Stomach smooth muscle (tissue), 2 donors: Measurements from ENCODE around the gene BHLHE23.

Experiments
- H3K27ac ChIP-seq: one replicate; pipeline ENCODE4 v1.7.0; 2013; ENCODE audit warnings: mild to moderate bottlenecking, low read length, inconsistent platforms
- H3K27me3 ChIP-seq, 2 donors: one replicate each; pipeline ENCODE4 v1.7.0; 2013; ENCODE audit warnings: low read length in 2 of 2; ENCODE audit not compliant: insufficient read depth in 2 of 2, control insufficient read depth in 1 of 2
- H3K36me3 ChIP-seq, 2 donors: one replicate each; pipeline ENCODE4 v1.7.0; 2013; ENCODE audit warnings: low read length in 2 of 2; ENCODE audit not compliant: control insufficient read depth in 2 of 2, insufficient read depth in 2 of 2
- H3K4me1 ChIP-seq: one replicate; pipeline ENCODE4 v1.7.0; 2013; ENCODE audit warnings: low read length; ENCODE audit not compliant: control insufficient read depth, insufficient read depth
- H3K4me3 ChIP-seq, 2 donors: one replicate each; pipeline ENCODE4 v1.7.0; 2013; ENCODE audit warnings: low read length in 2 of 2
- H3K9ac ChIP-seq, 2 donors: one replicate each; pipeline ENCODE4 v1.7.0; 2013; ENCODE audit warnings: low read length in 2 of 2, mild to moderate bottlenecking in 1 of 2
- H3K9me3 ChIP-seq, 2 donors: one replicate each; pipeline ENCODE4 v1.7.0; 2013; ENCODE audit warnings: low read length in 2 of 2; ENCODE audit not compliant: control insufficient read depth in 2 of 2
- donor health status: healthy.
- donor health status: Pancreatic carcinoma.

BHLHE23 gene

GRCh38 chr20:63000036-63000435, 6.7 kb downstream of the BHLHE23 start:
- Histone ChIP-seq H3K4me1 (no peaks in the 10 kb centered on the region), H3K27ac (no peak overlapping the region), H3K9ac (no peak overlapping the region), H3K9me3 (no peaks in the 10 kb centered on the region), H3K27me3 (peaks cover 44 to 47% of the 10 kb centered on the region in 2 donors), H3K36me3 (no peaks in the 10 kb centered on the region), H3K4me3 (no peak overlapping the region)

- Histone ChIP-seq H3K27ac (no peak overlapping the region), H3K9ac (no peak overlapping the region), H3K4me1 (no peaks in the 10 kb centered on the region), H3K27me3 (peaks cover 39 to 45% of the 10 kb centered on the region in 2 donors), H3K9me3 (no peaks in the 10 kb centered on the region), H3K4me3 (no peak overlapping the region), H3K36me3 (no peaks in the 10 kb centered on the region)
Observed at GRCh38 chr20:62999580-62999979, 7.2 kb downstream of the BHLHE23 start.

DNA sequence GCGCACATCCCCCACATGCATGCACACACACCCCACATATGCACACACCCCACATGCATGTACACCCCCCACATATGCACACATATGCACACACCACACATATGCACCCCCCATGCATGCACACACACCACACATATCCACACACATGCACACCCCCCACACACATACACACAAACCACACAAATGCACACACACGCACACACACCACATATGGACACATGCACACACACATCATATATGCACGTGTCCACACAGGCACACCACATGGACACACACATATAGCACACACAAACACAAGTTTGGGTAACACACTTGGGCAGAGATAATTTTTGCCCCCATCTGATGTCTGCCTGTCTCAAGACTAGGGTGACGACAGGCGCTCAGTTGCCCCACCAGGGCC, 8.3 kb downstream of the BHLHE23 start:
- Histone ChIP-seq H3K27ac (no peak overlapping the region), H3K4me1 (no peaks in the 10 kb centered on the region), H3K9ac (no peak overlapping the region), H3K4me3 (no peak overlapping the region), H3K9me3 (no peaks in the 10 kb centered on the region), H3K27me3 (peaks cover 35 to 43% of the 10 kb centered on the region in 2 donors), H3K36me3 (no peaks in the 10 kb centered on the region)

- H3K4me1 ChIP-seq, result no peaks in the 10 kb centered on the region
- no peaks in the 10 kb centered on the region for H3K9me3 ChIP-seq
- H3K27me3 ChIP-seq, result peaks cover 28 to 44% of the 10 kb centered on the region in 2 donors
- no peaks in the 10 kb centered on the region for H3K36me3 ChIP-seq
- no peak overlapping the region for H3K27ac ChIP-seq
- no peak overlapping the region for H3K4me3 ChIP-seq
- H3K9ac ChIP-seq, result no peak overlapping the region
Observed at GRCh38 chr20:62997417-62998035, 9.2 kb downstream of the BHLHE23 start.

DNA sequence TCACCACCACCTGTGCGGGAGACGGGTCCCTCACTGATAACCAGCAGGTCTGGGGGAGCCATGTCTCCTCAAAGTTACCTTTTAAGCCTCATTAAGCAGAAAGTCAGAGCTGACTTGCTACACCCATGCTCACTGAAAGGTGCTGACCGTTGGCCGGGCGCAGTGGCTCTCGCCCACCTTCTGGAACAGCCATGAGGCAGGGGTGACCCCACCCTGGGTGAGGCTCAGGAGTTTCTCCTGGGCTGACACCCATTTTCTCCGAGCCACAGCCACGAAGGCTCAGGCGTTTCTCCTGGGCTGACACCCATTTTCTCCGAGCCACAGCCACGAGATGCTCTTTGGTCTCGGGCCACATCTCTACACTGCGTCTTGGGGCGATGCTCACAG, 10.2 kb downstream of the BHLHE23 start:
- Histone ChIP-seq H3K27ac (no peak overlapping the region), H3K36me3 (no peaks in the 10 kb centered on the region), H3K9ac (no peak overlapping the region), H3K4me3 (no peak overlapping the region), H3K27me3 (peaks cover 31 to 40% of the 10 kb centered on the region in 2 donors), H3K4me1 (no peaks in the 10 kb centered on the region), H3K9me3 (no peaks in the 10 kb centered on the region)

- Histone ChIP-seq H3K9me3 (no peaks in the 10 kb centered on the region), H3K27me3 (peaks cover 30 to 42% of the 10 kb centered on the region in 2 donors), H3K36me3 (no peaks in the 10 kb centered on the region), H3K4me1 (no peaks in the 10 kb centered on the region), H3K27ac (no peak overlapping the region), H3K4me3 (no peak overlapping the region), H3K9ac (no peak overlapping the region)
Observed at GRCh38 chr20:62995898-62996595, 10.7 kb downstream of the BHLHE23 start.

DNA sequence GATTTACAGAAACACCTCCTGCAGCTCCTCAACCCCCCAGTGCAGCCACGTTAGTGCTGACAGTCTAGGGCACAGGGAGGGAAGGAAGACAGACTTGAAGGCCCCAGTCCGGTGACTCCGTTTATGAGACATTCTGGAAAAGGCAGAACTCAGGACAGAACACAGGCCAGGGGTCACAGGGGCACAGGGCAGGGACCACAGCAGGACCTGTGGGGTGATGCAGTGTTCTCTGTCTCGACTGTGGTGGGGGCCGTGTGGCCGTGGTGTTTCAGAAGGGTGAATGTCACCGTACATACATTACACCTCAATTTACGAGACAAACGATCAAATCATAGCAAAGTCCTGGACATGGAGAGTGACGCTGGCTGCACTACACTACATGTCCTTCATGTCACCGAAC, 11.3 kb downstream of the BHLHE23 start:
- H3K36me3 ChIP-seq, result no peaks in the 10 kb centered on the region
- H3K4me3 ChIP-seq, result no peak overlapping the region
- H3K4me1 ChIP-seq, result no peaks in the 10 kb centered on the region
- peaks cover 27 to 43% of the 10 kb centered on the region in 2 donors for H3K27me3 ChIP-seq
- no peak overlapping the region for H3K27ac ChIP-seq
- H3K9me3 ChIP-seq, result no peaks in the 10 kb centered on the region
- no peak overlapping the region for H3K9ac ChIP-seq

DNA sequence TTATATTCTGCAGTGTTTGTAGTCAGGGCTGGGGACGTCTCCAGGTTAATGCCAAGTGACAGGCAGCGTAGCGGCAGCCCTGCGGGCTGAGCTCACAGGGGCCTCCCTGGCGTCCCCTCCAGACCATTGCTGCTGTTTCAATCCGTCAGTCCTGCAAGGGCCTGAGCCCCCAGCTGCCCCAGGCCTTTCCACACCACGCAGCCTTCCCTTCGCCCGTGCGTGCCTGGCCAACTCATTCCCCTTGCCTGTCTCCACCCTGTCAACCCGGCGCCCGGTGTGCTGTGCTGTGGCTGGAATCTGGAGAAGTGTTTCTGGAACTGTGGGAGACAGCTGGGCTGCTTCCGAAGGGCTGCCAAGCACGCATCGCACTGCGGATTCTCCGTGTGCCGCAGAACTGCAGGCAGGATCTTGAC, 11.9 kb downstream of the BHLHE23 start:
- Histone ChIP-seq H3K4me3 (no peak overlapping the region), H3K36me3 (no peaks in the 10 kb centered on the region), H3K9me3 (no peaks in the 10 kb centered on the region), H3K9ac (no peak overlapping the region), H3K4me1 (no peaks in the 10 kb centered on the region), H3K27ac (no peak overlapping the region), H3K27me3 (peaks cover 23 to 39% of the 10 kb centered on the region in 2 donors)

GRCh38 chr20:62993856-62994494, 12.8 kb downstream of the BHLHE23 start:
- no peaks in the 10 kb centered on the region for H3K4me1 ChIP-seq
- H3K4me3 ChIP-seq, result no peak overlapping the region
- H3K9me3 ChIP-seq, result no peaks in the 10 kb centered on the region
- no peak overlapping the region for H3K27ac ChIP-seq
- H3K36me3 ChIP-seq, result no peaks in the 10 kb centered on the region
- no peak overlapping the region for H3K9ac ChIP-seq
- H3K27me3 ChIP-seq, result peaks cover 17 to 33% of the 10 kb centered on the region in 2 donors

DNA sequence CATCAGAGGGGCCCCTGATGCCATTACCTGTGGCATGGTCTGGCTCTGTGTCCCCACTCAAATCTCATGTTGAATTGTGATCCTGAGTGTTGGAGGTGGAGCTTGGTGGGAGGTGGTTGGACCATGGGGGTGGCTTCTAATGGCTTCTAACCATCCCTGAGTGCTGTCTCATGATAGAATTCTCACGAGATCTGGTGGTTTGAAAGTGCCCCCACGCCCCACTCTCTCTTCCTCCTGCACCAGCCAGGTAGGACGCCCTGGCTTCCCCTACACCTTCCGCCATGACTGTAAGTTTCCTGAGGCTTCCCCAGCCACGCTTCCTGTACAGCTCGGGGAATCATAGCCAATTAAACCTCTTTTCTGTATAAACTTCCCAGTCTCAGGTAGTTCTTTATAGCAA, 14.9 kb downstream of the BHLHE23 start:
- Histone ChIP-seq H3K27ac (no peak overlapping the region), H3K27me3 (peaks cover 15 to 27% of the 10 kb centered on the region in 2 donors), H3K9ac (no peak overlapping the region)

More for the DNA sequence above, 14.9 kb downstream of the BHLHE23 start:
- no peak overlapping the region for H3K4me3 ChIP-seq
- H3K9me3 ChIP-seq, result no peaks in the 10 kb centered on the region
- H3K36me3 ChIP-seq, result no peaks in the 10 kb centered on the region
- no peaks in the 10 kb centered on the region for H3K4me1 ChIP-seq
